T-helper 9 cell (primary cell): Measurements from ENCODE around the gene FMN1.

ENCODE experiments used
- DNase-seq: peaks from one replicate; pipeline ENCODE4 v3.0.0-alpha.2; 2020

The FMN1 gene

GRCh38 chr15:32908872-32909271 lies 285.6 kb downstream of the FMN1 start:
- DNase-seq: no peak

DNA sequence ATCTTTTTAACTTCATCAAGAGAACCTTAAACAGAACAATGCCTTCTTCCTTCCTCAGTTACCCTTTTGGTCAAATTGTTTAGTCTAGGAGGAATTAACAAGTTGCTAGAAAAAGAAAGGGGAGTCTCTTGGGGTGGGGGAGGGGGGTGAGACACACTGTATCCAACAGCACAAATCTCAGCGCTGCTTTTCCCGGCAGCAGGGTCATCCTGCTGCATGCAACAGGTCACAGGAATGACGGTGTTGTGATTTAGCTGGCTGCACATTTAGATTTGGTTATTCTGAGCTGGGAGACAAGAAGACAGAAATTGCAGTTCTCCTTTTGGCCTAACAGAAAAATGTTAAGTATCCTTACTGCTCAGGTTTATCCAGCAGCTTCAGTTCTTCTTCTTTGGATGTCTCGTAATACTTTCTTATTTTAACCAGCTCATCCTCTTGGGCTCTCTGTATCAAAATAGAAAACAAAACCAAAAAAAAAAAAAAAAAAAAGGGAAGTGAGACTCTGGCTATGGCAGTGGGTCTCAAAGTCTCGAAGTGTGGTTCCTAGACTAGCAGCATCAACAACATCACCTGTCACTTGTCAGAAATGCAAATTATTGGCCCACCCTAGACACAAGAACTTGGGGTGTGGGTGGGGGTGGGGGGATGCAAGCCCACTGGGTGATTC lies 286.2 kb downstream of the FMN1 start:
- DNase-seq: no peak

GRCh38 chr15:32905481-32905880 lies 289.0 kb downstream of the FMN1 start:
- DNase-seq: no peak

GRCh38 chr15:32904448-32904847 lies 290.1 kb downstream of the FMN1 start:
- DNase-seq: no peak

DNA sequence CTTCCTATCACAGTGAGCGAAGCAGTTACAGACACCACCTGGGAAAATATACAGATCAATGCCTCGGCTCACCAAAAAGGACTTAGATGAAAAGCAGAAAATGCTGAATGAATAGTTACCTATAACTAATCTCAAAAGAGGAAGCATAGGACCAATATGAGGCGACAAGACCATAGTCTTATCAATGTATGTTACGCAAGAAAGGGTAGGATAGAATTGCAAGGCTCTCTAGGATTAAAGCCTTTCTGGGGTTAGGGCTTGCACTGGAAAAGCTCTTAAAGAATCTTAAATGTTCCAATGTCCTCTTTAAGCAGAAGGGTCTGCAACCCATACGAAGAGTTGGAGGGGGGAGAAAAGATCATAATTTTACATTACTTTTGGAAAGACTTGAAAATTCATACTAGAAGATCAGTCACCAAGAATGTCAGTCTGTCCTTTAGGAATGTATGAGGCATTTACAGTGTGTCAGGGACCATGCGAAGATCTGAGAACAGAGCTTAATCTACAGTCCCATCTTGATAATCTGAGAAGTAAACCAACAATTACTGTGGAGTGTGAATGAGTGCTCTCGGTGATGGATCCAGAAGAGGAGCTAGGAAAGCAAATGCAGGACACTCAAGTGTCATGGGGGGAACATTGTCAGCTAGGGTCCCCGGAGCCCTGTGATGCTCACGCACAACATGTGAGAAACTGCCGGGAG lies 290.8 kb downstream of the FMN1 start:
- DNase-seq: no peak

DNA sequence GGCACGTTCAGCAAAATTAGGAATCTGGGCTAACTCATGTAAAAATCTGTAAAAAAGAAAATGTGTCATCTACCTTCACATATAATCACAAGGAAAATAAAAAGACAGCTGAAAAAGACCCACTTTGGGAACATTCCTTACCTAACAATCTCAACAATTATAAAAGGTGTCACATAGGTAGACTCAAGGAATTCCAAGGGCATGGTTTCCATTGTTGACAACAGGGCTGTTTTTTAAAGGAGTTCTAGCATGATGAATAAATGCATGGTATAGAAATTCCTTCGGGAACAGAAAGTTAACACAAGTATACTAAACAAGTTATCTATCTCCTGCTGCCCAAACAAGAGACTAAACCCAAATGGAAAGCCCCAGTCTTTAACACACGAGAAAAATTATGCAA lies 292.5 kb downstream of the FMN1 start:
- DNase-seq: no peak

DNA sequence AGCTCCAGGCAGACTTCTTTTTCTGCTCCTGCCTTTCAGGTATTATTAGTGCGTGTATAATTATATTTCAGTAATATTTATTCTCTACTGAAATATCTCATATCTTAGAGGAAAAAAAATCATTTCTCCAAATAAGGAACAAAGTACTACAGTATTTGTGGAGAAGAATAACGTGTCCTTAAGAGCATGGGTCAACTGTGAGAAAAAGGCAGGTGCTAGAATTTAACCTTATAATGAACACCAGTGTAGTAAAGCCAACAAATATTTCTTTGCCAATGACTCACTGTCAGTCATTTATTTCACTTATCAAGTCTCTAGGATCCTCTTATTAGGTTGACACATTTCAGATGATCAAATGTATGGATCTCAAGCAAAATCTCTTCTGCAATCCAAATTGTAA lies 293.3 kb downstream of the FMN1 start:
- no peak for DNase-seq

DNA sequence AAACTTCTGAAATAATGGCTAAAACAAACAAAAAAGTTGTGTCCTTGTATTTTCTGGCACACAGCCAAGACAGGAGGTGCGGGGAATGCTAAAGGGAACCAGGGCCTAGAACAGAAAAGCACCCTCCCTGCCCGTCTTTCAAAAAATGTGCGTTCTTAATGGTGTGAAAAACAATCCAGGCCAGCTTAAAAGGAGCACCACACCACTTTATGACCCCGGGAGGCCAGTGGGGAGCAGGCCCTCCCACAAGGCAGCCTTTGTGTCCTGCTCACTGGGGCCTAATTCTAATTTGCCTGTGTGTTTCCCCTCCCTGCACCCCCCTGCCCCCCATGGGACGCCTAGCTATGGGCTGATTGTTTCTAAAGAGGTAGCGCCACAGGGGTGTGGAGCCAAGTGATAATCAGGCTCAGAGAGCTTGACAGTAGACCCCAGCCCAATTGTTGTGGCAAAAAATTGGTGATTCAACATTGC lies 295.4 kb downstream of the FMN1 start:
- DNase-seq: no peak

- no peak for DNase-seq
These were observed 296.1 kb downstream of the FMN1 start for GRCh38 chr15:32898414-32898813.

- no peak for DNase-seq
These were observed 301.1 kb downstream of the FMN1 start for GRCh38 chr15:32893421-32893820.

GRCh38 chr15:32889214-32889613 lies 305.3 kb downstream of the FMN1 start:
- no peak for DNase-seq

- DNase-seq: no peak
These were observed 306.2 kb downstream of the FMN1 start for GRCh38 chr15:32888221-32888761.

GRCh38 chr15:32887090-32887489 lies 307.4 kb downstream of the FMN1 start:
- no peak for DNase-seq

DNA sequence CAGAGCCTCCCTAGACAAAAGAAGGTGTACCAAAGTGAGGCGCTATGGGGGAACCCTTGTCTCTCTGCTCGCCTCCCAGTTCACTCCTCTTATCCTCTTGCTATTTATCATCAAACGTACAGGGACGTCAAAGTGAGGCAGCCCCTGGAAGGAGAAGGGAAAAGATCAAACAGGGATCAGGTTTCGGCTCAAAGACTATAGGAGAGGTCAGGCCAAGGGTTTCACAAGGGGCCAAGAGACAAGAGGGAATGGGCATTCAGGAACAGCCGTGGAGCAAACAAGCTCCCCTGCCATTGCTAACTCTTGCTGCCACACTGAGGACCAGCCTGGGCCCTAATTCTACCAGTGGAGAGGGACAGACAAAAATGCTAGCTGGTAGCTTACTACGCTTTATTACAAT lies 308.1 kb downstream of the FMN1 start:
- DNase-seq: no peak

DNA sequence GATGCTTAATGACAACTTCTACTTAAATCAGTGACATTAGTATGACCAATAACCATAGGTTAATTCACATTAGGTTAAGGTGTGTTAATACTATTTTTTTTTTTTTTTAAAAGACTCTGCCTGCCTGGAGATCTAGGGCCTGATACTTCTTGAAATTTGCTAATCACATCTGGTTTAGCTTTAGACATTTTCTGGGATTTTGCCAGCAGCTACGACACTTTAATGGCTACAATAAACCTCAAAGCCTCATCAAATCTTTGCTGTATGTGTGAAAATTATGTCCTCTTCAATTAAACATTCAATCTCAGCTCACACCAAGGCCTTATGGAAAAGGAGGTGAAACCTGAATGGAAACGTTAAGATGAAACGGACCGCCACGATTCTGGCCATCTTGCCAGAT lies 308.8 kb downstream of the FMN1 start:
- DNase-seq: no peak

DNA sequence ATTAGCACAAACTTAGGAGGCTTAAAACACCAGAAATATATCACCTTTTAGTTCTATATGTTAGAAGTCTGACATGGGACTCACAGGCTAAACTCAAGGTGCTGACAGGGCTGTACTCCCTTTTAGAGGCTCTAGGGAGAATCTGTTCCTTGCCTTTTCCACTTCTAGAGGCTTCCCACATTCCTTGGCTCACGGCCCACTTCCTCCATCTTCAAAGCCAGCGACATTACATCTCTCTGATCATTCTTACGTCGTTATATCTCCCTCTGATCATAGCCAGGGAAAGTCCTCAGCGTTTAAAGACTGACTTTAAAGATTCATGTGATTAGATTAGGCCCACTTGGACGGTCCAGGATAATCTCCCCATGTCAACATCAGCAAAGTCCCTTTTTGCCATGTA lies 310.4 kb downstream of the FMN1 start:
- DNase-seq: no peak

GRCh38 chr15:32882955-32883354 lies 311.6 kb downstream of the FMN1 start:
- no peak for DNase-seq

DNA sequence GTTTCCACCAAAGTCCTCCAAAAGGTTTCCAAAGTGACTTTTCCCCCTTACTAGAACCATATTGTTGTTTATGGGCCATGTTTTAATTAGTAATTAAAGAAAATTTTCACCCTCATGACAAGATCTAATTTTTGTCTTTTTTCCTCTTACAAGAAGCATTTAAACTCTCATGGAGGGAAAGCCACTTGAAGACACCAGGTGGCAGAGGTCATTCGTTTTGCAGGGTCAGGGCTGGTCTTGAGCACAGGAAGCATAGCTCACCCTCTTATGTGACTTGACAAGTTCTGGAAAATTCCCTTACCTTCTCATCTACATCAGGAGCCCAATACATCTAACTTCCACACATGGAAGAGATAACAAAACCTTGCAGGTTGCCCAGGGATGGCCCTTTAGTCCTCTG lies 313.0 kb downstream of the FMN1 start:
- DNase-seq: no peak

DNA sequence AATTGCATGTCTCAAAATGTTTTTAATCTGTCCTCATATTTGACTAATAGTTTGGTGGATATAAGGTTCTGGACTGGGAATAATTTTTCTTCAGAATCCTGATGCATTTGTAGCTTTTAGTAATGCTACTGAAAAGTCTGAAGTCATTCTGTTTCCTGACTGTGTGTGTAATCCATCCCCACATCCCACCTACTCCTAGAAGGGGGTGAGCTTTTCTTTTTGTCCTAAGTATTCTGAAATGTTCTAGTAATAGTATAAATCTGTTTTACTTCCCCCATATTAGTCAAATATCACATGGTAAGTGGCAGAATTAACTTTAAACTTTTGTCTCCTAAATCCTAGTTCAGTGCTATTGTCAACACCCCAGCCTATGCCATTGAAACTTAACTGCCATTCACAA lies 313.9 kb downstream of the FMN1 start:
- DNase-seq: no peak

DNA sequence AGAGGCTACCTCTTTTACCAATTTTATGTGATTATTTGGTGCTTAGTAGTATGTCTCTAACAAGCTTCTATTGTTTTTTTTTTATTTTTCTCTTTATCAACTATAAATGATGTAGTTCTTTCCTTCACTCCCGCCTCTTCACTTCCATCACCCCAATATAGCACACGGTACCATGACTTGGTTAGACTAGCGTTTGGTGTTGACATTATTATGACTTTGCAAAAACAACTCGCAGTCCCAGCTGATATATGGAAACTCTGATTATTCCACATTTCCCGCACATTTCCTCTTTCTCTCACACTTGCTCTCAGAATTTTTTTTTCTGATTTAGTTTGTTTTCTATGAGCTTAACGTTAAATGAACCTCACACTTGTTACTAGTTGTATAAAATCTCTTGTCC lies 314.5 kb downstream of the FMN1 start:
- DNase-seq: no peak

DNA sequence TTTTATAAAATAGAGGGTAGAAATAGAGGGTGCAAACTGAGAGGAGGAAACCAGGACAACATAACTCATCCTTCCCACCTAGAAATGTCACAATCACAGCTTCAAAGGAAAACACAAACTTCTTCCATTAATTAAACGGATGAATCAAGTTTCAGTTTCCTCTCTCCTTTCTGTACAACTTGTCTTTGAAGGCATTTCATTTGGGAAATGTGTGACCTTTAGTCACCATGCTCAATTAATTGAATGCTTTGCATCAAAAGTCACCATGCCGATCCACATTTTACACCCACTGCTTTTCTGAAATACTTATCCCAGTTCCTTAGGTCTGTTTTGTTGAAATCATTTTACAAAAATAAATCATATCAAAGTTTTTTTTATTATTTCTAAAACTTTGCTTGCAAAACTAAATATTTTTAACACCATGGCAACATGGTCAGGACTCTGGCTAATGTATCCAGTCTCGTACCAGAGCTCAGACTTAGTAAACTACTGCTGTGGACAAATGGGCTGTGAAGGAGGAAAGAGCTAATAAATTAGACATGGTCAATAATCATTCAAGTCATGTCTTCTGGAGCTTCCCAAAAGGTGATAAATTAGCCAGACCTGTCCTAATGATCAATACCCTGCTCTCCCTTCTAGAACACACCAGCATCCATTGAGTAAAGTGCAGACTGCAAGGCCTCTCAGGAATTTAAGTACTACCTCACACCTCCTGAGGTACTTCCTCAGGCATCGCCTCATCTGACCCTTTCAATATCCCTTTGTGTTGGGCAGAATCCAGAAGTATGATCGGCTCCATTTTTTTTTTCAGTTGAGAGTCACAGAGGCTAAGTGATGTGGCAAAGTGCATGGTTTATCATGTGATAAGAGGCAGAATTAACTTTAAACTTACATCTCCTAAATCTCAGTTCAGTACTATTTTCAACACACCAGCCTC lies 315.4 kb downstream of the FMN1 start:
- no peak for DNase-seq

GRCh38 chr15:32878342-32878741 lies 316.2 kb downstream of the FMN1 start:
- no peak for DNase-seq
